Measurements from ENCODE around the gene CGNL1. TPM values are rescaled to one million over a fixed set of nuclear protein-coding genes. Genes with fewer than 3 reads are reported as not detected.

Gene CGNL1
- total RNA-seq, 1 donor from 2014 or later = 22.4 TPM

GRCh38 chr15:57567891-57568290, 191.6 kb downstream of the CGNL1 start:
- DNase-seq (ENCODE audit: low spot score) = peak; percentile 47

- DNase-seq (ENCODE audit: low spot score) = no peak
Measured at GRCh38 chr15:57568299-57568698, 192.0 kb downstream of the CGNL1 start.

GRCh38 chr15:57570340-57570739, 194.0 kb downstream of the CGNL1 start:
- DNase-seq (ENCODE audit: low spot score) = no peak

DNA sequence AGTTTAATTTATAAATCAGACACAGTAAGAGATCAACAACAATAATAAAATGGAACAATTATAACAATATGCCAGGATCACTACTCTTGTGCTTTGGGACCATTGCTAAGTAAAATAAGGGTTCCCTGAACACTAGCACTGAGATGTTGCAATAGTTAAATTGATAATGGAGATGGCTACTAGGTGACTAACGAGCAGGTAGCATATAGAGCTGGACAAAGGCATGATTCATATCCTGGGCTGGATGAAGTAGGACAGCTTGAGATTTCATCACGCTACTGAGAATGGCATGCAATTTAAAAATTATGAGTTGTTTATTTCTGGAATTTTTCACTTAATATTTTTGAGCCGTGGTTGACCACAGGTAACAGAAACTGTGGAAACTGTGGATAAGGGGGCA, 194.7 kb downstream of the CGNL1 start:
- DNase-seq (ENCODE audit: low spot score) = no peak

- DNase-seq (ENCODE audit: low spot score) = no peak
Measured at GRCh38 chr15:57571725-57572124, 195.4 kb downstream of the CGNL1 start.

GRCh38 chr15:57572468-57572867, 196.2 kb downstream of the CGNL1 start:
- DNase-seq (ENCODE audit: low spot score) = no peak

DNA sequence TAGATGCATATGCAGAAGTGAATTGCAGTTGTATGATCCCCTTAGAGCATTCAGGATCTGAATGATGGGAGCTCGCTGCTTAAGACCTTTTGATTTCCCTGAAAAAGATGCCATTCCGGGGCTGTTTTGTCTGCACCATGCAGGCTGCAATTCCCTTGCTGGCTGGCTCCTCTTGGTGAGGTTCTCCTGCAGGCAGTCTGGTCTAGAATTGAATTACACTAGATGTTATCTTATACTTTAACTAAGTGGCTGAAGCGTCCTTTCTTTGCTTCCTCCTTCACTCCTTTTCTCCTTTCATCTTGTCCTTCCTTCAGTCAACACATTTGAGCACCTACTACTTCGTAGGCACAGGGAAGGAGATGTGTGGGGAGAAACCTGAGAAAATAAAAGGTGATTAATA, 196.8 kb downstream of the CGNL1 start:
- no peak for DNase-seq (ENCODE audit: low spot score)

GRCh38 chr15:57575363-57575762, 199.1 kb downstream of the CGNL1 start:
- no peak for DNase-seq (ENCODE audit: low spot score)

- no peak for DNase-seq (ENCODE audit: low spot score)
Measured at GRCh38 chr15:57578288-57578900, 202.1 kb downstream of the CGNL1 start.

DNA sequence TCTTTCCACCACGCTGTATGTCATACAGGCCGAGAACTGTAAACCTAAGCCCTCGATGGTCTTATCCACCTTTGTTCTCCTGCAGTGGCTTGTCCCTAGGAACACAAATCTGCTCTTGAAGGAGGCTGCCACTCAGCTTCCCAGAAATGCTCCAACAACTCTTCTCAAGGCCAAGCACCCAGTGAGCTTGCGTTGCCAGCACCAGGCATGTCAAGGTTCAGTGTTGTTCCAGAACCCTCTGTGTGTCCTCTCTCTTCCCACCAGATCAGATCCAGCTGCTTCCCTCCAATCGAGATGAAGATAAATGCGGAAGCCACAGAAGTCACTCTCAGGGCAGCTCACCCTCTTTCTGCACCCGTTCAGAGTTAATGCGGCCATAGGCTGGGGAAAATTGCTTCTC, 204.1 kb downstream of the CGNL1 start:
- DNase-seq (ENCODE audit: low spot score) = no peak

DNA sequence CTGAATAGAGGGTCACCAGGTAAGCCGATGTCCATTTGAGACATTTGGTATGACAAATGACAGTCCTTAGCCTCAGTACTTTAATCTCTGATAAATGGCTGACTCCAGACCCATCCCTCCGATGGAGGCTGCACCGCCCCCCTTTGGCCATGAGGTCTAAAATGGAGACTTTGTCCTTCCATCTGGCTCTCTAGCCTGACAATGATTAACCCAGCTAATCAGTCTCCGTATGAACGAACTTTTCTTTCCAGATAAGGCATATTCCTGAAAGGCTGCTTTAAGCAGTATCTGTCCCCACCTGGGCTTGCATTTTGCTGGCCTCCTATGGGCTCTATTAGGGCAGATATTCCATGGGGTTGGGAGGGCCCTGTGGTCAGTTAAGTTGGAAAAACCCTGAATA, 204.6 kb downstream of the CGNL1 start:
- no peak for DNase-seq (ENCODE audit: low spot score)

DNA sequence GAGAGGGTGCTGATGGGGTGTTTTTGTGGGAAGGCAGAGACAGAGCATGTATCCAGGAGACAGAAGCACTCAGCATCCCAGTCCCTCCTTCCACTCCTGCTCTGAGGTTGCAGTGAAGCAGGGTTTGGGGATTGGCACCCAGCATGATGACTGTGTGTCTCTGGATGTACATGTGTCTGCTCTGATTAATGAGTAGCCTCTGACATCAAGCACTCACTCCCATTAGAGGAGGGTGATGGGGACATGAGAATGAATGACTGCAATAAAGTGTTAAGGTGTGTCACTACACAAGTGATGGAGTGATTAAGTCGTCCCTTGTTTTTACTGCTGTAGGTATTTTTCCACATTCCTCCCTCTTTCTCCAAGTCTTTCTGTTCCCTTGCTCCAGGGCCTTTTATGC, 205.8 kb downstream of the CGNL1 start:
- DNase-seq (ENCODE audit: low spot score) = no peak

- DNase-seq (ENCODE audit: low spot score) = no peak
Measured at GRCh38 chr15:57583282-57583681, 207.0 kb downstream of the CGNL1 start.

DNA sequence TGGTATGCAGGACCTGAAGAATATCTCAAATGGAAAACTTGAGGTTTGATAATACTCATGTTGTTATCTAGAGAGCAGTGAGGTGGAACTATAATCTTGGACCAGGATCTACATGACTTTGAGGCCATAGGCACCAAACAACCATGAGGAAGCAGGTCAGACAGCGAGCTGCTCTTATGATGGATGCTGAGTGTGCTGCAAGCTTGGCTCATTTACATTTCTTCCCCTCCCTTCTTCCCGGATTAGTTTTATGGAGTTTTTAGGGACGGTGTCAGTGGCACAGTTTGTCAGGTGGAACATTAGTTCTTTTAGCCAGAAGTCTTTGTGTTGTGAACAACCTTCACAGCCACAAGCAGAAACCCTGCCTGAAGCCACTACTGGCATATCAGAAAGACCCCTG, 207.4 kb downstream of the CGNL1 start:
- DNase-seq (ENCODE audit: low spot score) = no peak

DNA sequence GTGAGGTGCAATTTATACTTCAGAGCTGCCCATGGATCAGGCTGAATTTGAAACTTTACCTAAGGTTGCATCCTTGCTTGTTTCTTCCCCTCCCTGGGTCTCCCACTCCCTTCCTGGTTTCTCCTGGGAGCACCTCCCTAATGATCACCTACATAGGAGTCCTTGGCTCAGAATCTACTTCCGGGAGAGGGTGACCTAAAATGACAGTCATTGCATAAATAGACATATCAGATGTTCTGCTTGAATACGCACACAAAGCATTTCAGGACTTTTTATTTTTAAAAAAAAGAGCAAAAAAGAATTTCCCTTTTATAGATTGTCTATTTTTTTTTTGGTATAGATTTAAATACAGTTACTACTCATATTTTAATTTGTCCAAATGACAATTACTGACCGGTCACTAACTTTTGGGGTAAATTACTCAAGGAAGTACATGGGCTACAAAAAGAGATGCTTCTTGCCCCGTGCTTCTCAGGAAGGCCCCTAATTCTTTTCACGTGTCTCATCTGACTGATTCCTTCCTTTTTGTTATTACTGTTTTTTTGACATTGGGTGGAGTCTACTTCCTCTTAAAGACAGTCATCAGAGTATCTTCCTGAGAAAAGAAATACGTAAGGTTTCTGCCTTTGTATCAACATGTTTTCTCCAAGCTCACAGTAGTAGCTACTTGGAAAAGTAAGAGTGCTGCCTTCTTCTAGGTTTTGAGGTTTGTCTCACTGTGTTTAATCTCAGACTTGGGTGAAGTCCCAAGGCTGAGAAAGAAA, 210.5 kb downstream of the CGNL1 start:
- DNase-seq (ENCODE audit: low spot score) = no peak

GRCh38 chr15:57589281-57589680, 213.0 kb downstream of the CGNL1 start:
- DNase-seq (ENCODE audit: low spot score) = peak; percentile 80

- peak; percentile 10 for DNase-seq (ENCODE audit: low spot score)
Measured at GRCh38 chr15:57589754-57590153, 213.4 kb downstream of the CGNL1 start.

DNA sequence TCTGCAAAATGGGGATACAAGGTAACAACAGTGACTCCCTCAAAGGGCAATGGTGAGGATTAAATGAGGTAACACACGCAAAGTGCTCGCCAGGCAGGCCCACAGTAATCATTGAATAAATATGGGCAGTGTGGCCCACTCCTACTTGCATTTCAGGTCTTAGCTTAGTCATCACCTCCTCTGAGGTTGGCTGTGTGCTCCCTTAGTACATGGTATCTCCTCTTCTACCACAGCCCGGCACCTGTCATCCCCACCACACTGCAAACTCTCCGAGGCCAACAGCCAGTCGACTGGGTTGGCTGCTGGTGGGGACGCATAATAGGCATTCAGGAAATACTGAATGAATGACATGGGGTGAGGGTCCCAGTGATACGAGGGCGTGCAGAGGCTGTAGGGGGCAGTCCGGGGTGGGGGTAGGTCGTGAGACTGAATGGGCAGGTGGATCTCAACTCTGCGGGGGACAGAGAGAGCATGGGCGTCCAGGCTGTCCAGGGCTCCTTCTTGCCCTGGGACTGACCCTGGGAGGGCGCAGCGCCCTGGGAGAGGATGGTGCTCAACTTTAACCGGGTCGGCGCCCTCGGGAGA, 215.0 kb downstream of the CGNL1 start:
- no peak for DNase-seq (ENCODE audit: low spot score)

- peak; percentile 20 for DNase-seq (ENCODE audit: low spot score)
Measured at GRCh38 chr15:57591822-57592367, 215.6 kb downstream of the CGNL1 start, which contains the start of gene MYZAP. TSS of gene MYZAP (plus strand) at chr15:57591904. CDS start at chr15:57592035, 131 bp downstream.

DNA sequence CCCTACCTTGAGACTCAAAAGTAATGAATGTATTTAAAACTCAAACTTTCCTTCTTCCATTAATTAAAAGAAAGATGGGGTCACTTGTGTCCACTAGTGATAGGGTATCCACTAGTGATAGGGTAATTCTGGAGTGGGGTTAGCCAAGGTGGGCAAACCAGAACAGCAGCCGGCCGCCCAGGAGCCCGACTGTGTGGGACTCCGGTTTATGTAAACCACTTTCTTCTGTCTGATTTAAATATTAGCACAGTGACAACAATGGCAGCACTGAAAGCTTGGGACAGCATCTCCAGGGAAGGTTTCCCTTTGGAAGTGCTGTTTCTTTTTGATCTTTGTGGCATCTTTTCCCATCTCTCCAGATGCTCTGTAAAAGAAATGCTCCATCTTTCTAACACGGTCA, 216.1 kb downstream of the CGNL1 start:
- no peak for DNase-seq (ENCODE audit: low spot score)

GRCh38 chr15:57592836-57593420, 216.6 kb downstream of the CGNL1 start:
- DNase-seq (ENCODE audit: low spot score) = no peak

- DNase-seq (ENCODE audit: low spot score) = no peak
Measured at GRCh38 chr15:57594479-57594878, 218.2 kb downstream of the CGNL1 start.

Data from umbilical cord (tissue), 2 donors.